GM21526 (cell line): Measurements from ENCODE around the gene ZNF831.

Experiments used
- ATAC-seq: cut with Tn5 transposase; IDR thresholded peaks from one replicate; pipeline ENCODE4 v1.9.1; 2021; ENCODE audit warnings: moderate library complexity; ENCODE audit not compliant: unreplicated experiment, low FRiP score

Gene ZNF831

GRCh38 chr20:59240006-59240405 is 76.4 kb downstream of the ZNF831 start:
- no peak for ATAC-seq

GRCh38 chr20:59242714-59243626 is 79.3 kb downstream of the ZNF831 start:
- ATAC-seq: no peak

- ATAC-seq: no peak
These were observed 83.2 kb downstream of the ZNF831 start for GRCh38 chr20:59246691-59247400.

- ATAC-seq: no peak
These were observed 84.4 kb downstream of the ZNF831 start for GRCh38 chr20:59247731-59248684.

- no peak for ATAC-seq
These were observed 86.7 kb downstream of the ZNF831 start for GRCh38 chr20:59250293-59250692.

GRCh38 chr20:59253325-59253724 is 89.7 kb downstream of the ZNF831 start:
- no peak for ATAC-seq

GRCh38 chr20:59253779-59254319 is 90.2 kb downstream of the ZNF831 start:
- no peak for ATAC-seq

GRCh38 chr20:59255256-59255655 is 91.6 kb downstream of the ZNF831 start:
- no peak for ATAC-seq

GRCh38 chr20:59258221-59258621 is 94.6 kb downstream of the ZNF831 start:
- ATAC-seq: no peak

- ATAC-seq: no peak
These were observed 96.3 kb downstream of the ZNF831 start for GRCh38 chr20:59259946-59260345.

GRCh38 chr20:59265298-59265697 is 101.7 kb downstream of the ZNF831 start:
- ATAC-seq: no peak

GRCh38 chr20:59268870-59269269 is 105.2 kb downstream of the ZNF831 start:
- ATAC-seq: no peak

- no peak for ATAC-seq
These were observed 105.9 kb downstream of the ZNF831 start for GRCh38 chr20:59269411-59270025.

- ATAC-seq: no peak
These were observed 106.8 kb downstream of the ZNF831 start for GRCh38 chr20:59270380-59270779.

- ATAC-seq: no peak
These were observed 110.2 kb downstream of the ZNF831 start for GRCh38 chr20:59273739-59274357.

- ATAC-seq: no peak
These were observed 113.3 kb downstream of the ZNF831 start for GRCh38 chr20:59276938-59277337.

- ATAC-seq: no peak
These were observed 120.8 kb downstream of the ZNF831 start for GRCh38 chr20:59284470-59284869.

GRCh38 chr20:59289994-59290393 is 126.4 kb downstream of the ZNF831 start:
- ATAC-seq: no peak

- ATAC-seq: no peak
These were observed 128.2 kb downstream of the ZNF831 start for GRCh38 chr20:59291740-59292383.
